GM12873 (cell line): ENCODE data around the gene ZMAT5.

Source experiments
- TF ChIP-seq, protein P1 (sequence below): IDR thresholded peaks from 2 replicates; pipeline ENCODE4 v1.5.1; 2012; ENCODE audit warnings: low read depth, mild to moderate bottlenecking, moderate library complexity, low read length, control low read depth; ENCODE audit not compliant: insufficient read depth; ENCODE audit errors: missing control alignments

ZMAT5 gene, protein sequence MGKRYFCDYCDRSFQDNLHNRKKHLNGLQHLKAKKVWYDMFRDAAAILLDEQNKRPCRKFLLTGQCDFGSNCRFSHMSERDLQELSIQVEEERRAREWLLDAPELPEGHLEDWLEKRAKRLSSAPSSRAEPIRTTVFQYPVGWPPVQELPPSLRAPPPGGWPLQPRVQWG

DNA sequence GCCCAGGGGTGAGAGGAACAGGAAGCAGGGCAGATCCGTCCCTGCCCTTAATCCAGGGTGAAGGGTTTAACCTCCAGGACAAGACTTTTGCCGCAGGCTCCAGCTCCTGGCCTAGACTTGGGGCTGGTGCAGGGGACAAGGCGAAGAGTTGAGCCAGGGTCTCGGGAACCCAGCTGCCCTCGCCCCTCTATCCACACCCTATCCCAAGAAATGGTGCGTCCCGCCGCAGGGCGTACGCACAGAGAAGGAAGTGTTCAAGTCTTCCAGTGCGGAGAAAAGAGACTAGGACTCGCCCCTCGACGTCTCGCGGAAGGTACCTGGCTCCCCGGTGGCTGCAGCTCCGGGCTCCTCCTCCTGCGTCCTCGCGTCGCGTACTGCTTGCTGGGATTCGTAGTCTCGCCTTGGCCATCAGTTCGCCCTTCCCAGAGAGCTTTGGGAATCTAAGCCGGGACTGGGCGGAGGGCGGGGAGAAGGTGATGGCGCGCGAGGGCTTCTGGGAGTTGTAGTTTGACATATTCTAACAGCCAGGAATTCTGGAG is at the start of gene ZMAT5:
Gene ZMAT5 (minus strand): TSS at position 376 of the 539 bp plus-strand sequence. CDS start 18,463 bp downstream, outside the sequence.
- TF ChIP-seq, protein P1, sequence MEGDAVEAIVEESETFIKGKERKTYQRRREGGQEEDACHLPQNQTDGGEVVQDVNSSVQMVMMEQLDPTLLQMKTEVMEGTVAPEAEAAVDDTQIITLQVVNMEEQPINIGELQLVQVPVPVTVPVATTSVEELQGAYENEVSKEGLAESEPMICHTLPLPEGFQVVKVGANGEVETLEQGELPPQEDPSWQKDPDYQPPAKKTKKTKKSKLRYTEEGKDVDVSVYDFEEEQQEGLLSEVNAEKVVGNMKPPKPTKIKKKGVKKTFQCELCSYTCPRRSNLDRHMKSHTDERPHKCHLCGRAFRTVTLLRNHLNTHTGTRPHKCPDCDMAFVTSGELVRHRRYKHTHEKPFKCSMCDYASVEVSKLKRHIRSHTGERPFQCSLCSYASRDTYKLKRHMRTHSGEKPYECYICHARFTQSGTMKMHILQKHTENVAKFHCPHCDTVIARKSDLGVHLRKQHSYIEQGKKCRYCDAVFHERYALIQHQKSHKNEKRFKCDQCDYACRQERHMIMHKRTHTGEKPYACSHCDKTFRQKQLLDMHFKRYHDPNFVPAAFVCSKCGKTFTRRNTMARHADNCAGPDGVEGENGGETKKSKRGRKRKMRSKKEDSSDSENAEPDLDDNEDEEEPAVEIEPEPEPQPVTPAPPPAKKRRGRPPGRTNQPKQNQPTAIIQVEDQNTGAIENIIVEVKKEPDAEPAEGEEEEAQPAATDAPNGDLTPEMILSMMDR: no peak

DNA sequence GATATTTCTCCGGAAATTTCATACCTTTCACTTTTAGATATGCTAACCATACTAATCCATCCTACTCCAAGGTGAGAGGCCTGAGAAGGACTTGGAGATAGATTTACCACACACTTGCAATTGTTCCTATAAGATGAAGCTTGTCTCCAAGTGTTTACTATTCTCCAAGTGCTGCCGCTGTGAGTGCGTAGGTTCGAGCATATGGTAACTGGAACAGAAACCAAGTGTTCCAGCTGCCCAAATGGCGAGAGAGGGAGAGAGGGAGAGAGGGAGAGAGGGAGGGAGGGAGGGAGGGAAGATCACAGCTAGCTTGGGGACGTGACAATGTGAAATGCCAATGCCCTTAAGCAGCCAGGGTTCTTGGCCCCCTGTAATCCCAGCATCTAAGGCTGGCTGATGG is 49.7 kb upstream of the ZMAT5 start:
- TF ChIP-seq, protein P1: no peak

DNA sequence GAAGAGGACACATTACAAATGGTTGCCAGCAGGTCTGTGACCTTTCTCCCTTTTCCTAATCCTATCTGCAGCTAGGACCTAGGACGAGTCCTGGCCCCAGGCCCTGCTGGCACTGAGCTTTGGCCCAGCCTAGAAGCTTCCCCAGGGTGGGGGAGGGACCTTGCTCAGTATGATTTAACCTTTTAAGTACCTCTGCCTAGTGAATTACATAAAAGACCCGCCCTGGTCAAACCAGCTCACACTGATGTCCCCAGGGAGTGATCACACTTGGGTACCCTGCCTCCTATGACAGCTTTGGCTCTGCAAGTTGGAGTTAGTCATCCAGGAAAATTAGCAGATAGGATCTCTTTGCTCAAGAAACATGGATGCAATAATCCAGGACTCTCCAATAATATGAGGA is 49.3 kb upstream of the ZMAT5 start:
- TF ChIP-seq, protein P1: no peak

DNA sequence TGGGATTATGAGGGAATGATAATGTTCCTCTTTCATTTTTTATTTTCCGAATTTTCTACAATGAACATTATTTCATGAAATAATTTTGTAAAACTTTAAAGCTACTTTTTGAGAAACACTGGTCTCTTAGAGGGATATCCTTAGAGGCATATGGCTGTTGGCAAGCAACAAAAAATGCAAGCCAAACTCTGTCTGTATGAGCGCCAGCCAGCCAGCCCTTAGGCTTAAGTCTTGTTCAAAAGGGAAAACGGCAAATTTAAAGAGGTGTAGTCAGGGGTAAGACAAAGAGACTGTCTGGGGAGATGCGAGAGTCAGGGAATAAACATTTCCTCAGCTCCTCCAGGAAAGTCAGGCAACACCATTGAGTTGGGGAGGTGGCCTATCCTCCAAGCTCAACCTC is 48.8 kb upstream of the ZMAT5 start:
- TF ChIP-seq, protein P1: no peak

DNA sequence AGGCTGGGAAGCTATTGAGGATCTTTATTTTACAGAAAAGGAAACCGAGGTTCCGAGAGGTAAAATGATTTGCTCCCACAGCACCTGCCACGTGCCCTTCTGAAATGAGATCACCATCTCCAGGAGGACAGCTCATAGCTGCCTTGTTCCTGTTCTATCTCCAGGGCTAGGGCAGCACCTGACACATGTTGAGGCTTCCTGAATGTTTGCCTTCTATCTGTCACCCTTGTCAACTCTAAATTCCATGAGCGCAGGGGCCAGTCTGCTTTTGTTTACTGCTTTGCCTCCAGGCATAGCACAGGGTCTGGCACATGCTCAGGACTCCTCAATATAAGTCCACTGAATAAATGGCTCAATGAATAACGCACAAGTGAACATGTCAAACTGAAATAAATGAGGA is 47.2 kb upstream of the ZMAT5 start:
- TF ChIP-seq, protein P1: no peak

DNA sequence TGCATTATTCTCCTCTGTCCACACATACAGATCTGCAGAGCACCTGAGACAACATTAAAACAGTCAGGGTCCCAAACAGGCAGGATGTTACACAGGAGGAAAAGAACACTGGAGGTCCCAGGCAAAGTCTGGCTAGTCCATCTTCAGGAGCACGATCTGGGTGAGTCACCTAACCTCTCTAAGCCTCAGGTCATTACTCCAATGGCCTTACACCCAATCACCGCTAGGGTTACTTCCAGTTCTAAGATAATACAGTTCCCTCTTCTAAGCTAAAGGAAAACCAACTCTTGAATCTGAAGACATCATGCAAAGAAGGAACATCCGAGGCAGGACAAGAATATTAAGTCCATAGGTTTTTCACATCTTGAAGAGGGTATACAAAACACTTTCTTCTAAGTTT is 46.8 kb upstream of the ZMAT5 start:
- TF ChIP-seq, protein P1: no peak

DNA sequence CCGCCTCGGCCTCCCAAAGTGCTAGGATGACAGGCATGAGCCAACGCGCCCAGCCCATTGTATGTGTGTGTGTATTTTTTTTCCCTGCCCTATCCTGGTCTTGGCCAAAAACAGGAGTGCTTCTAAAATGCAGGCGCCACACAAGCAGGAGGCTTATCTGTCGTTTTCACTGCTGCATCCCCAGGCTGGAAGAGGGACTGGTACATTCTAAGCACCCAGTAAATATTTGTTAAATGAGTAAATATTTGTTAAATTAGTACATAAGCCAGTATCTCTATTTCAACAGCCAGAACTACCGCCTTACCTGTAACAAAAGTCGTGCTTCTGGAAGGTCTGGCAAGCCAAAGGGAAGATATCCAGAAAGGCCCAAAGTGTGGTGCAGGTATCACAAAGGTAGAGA is 46.3 kb upstream of the ZMAT5 start:
- TF ChIP-seq, protein P1: no peak
